RPMI7951 (cell line): Measurements from ENCODE around the gene CD37. TPM values are rescaled to one million over a fixed set of nuclear protein-coding genes. Genes with fewer than 3 reads are reported as not detected.

Experiments used
- DNase-seq: peaks from one replicate; pipeline ENCODE4 v3.0.0-alpha.2; 2012; ENCODE audit warnings: low read depth
- total RNA-seq: library from RNA; depleted of rRNA; stranded (reverse); fragments of >200 nt; shearing (Covaris generic); gene quantifications from 2 replicates; pipeline ENCODE4 v1.2.3, GENCODE V29; 2014; rRNA removed

The CD37 gene
- total RNA-seq, 1 experiment from 2014 or later: not detected

DNA sequence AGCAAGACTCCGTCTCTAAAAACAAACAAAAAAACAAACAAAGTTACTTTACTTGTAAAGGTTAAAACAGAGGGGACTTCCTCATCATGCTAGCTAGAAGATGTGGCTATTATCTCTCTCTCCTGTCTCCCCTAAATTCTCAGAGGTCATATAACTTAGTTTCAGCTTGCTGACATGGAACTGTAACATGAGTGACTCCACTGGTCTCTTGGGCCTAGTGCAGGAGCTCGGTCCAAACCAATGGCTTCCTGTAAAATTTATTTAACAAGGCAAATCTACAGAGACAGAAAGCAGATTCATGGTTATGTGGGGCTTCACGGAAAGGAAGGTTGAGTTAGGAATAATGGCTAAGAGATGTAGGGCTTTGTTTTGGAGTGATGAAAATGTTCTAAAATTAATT, 43.3 kb downstream of the CD37 start:
- no peak for DNase-seq

- no peak for DNase-seq
Measured at GRCh38 chr19:49380391-49380790, 45.2 kb downstream of the CD37 start.

- DNase-seq: no peak
Measured at GRCh38 chr19:49382639-49383038, 47.4 kb downstream of the CD37 start.

DNA sequence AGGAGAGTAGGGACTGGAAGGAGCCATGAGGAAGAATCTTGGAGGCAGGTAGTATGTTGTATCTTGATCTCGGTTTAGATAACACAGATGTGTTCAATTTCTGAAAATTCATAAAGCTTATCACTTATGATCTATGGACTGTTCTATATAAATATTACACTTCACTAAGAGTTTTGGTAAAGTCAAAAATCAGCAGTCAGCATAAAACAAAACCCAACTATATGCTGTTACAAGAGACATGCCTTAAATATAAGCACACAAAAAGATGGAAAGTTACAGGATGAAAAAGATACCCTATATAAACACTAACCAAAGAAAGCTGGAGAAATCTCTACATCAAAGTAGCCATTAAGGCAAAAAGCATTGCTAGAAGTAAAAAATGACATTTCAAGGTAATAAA, 48.4 kb downstream of the CD37 start:
- no peak for DNase-seq

DNA sequence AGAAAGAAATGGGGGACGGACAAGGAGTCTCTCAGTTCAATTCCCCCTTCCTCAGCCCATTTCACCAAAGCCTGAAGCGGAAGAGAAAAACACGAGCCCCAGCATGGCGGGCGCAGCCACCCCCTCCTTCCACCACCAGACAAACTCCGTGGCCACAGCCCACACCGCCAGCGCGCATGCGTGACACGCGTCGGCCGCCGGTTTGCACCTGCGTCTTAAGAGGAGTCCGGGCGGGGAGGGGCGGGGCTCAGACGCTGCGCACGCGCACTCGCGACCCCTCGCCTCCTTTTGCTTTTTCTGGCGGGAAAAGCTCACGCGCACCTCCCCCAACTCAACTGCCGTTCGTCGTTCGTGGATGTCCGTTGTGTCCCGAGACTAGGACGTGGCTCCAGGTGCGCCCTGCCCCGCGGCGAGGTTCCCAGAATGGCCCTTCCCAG, 52.7 kb downstream of the CD37 start, which contains the start of gene KASH5:
Gene KASH5, plus strand, starts transcription at position 314 of the 437 bp plus-strand sequence. CDS start 2,635 bp downstream, outside the sequence.
- DNase-seq: peak; percentile 86

GRCh38 chr19:49389406-49389805, 54.2 kb downstream of the CD37 start:
- DNase-seq: no peak

Other genes with a start within 250 kb of the CD37 start
- 111 and 119 TPM in 2 replicates for gene SNRNP70, start 250.0 kb upstream of the CD37 start, total RNA-seq
- 6.0 and 14.6 TPM in 2 replicates for gene LIN7B, start 221.0 kb upstream of the CD37 start, total RNA-seq
- gene C19orf73, start 216.3 kb upstream of the CD37 start, total RNA-seq: 4.4 and 5.3 TPM in 2 replicates
- 8.3 and 10.4 TPM in 2 replicates for gene PPFIA3, start 215.9 kb upstream of the CD37 start, total RNA-seq
- gene HRC, start 180.0 kb upstream of the CD37 start, total RNA-seq: under 0.01 TPM in 1 of 2 replicates, not detected in the other
- 8.3 and 9.7 TPM in 2 replicates for gene TRPM4, start 177.6 kb upstream of the CD37 start, total RNA-seq
- 0.10 and 0.12 TPM in 2 replicates for gene SLC6A16, start 10.2 kb upstream of the CD37 start, total RNA-seq
- 34.2 and 36.4 TPM in 2 replicates for gene TEAD2, start 27.0 kb downstream of the CD37 start, total RNA-seq
- gene DKKL1, start 28.5 kb downstream of the CD37 start, total RNA-seq: 0.24 and 0.59 TPM in 2 replicates
- not detected in 2 replicates for gene KASH5, start 52.8 kb downstream of the CD37 start, total RNA-seq
- not detected in 2 replicates for gene PTH2, start 88.0 kb downstream of the CD37 start, total RNA-seq
- not detected in 2 replicates for gene GFY, start 90.0 kb downstream of the CD37 start, total RNA-seq
- gene SLC17A7, start 106.1 kb downstream of the CD37 start, total RNA-seq: 0.84 and 1.9 TPM in 2 replicates
- 176 and 221 TPM in 2 replicates for gene PIH1D1, start 116.4 kb downstream of the CD37 start, total RNA-seq
- 12.9 and 20.3 TPM in 2 replicates for gene ALDH16A1, start 117.8 kb downstream of the CD37 start, total RNA-seq
- 8.0 and 12.7 TPM in 2 replicates for gene FLT3LG, start 138.8 kb downstream of the CD37 start, total RNA-seq
- gene RPL13A, start 152.2 kb downstream of the CD37 start, total RNA-seq: 2,557 and 2,630 TPM in 2 replicates
- 4,830 and 4,921 TPM in 2 replicates for gene RPS11, start 161.0 kb downstream of the CD37 start, total RNA-seq
- gene FCGRT, start 177.3 kb downstream of the CD37 start, total RNA-seq: 14.7 and 22.9 TPM in 2 replicates
- gene RCN3, start 192.6 kb downstream of the CD37 start, total RNA-seq: 145 and 157 TPM in 2 replicates
- gene NOSIP, start 245.2 kb downstream of the CD37 start, total RNA-seq: 159 TPM in 2 replicates
- gene PRRG2, start 245.9 kb downstream of the CD37 start, total RNA-seq: 0.10 TPM in 1 of 2 replicates, not detected in the other